ENCODE results near the gene CDC16. TPM values are rescaled to one million over a fixed set of nuclear protein-coding genes. Genes with fewer than 3 reads are reported as not detected.

The CDC16 gene
- total and polyA plus RNA-seq, 2 donors = 45.5 to 125 TPM

DNA sequence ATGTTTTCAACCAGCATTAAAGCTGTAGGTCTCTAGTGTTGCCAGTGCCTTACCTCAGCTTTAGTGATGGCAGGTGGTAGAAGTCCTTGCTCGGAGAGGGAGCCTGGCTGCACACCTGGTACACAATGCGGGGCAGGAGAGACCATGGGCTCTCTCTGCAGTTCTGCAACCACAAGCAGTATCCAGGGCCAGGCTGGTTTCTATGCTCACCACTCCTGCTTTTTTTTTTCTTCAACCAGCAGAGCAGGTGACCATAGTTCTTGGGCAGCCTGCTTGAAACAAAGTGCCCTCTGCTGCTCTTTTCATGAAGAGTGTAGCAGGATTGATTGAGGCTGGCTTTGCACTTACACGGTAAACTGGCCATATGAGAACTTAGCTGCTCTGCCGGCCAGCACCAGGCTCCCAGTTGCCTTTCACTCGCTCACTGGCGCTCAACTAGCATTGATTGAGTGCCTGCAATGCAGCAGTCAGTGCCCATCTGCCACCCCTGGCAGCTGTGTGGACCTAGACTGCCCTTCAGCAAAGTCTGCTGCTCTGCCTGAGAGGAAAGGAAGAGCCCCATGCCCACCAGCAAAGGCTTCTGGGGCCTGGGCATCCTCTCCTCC lies 75.2 kb downstream of the CDC16 start:
- H3K27ac ChIP-seq (ENCODE audit: low read depth in 1 of 2, low read length in 1 of 2) = no peak overlapping the region
- no peaks in the 10 kb centered on the region for H3K9me3 ChIP-seq (ENCODE audit: control insufficient read depth in 2 of 2, insufficient read depth in 1 of 2, low read length in 1 of 2)
- peaks cover 4 to 13% of the 10 kb centered on the region in 2 donors for H3K36me3 ChIP-seq (ENCODE audit: control insufficient read depth in 2 of 2, insufficient read depth in 2 of 2, low read length in 1 of 2)
- H3K4me1 ChIP-seq (ENCODE audit: control insufficient read depth in 2 of 2, insufficient read depth in 2 of 2, low read length in 2 of 2) = peaks cover 6 to 7% of the 10 kb centered on the region in 2 donors
- no peaks in the 10 kb centered on the region for H3K27me3 ChIP-seq (ENCODE audit: control insufficient read depth in 2 of 2, insufficient read depth in 1 of 2, low read length in 1 of 2)
- H3K4me3 ChIP-seq (ENCODE audit: low read length in 2 of 2) = no peak overlapping the region
- 94% methylated on average over 6 of the region's 6 CpGs for WGBS
- no peak for DNase-seq (ENCODE audit: low read depth in 6 of 9, low spot score in 9 of 9)

DNA sequence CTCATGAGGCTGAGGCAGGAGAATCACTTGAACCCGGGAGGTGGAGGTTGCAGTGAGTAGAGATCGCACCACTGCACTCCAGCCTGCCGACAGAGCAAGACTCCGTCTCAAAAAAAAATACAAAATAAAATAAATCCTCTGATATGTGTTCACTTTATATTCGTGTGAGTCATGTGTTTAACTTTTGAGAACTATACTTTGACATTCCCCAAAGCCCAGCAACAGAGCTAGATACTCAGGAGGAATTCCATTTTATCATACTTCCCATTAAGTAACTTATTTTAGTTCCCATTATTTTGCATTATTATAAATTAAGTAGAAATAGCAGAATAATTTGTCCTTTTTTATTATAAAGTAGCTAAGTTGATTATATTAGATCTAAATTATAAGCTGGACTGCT lies 76.3 kb downstream of the CDC16 start:
- no peaks in the 10 kb centered on the region for H3K9me3 ChIP-seq (ENCODE audit: control insufficient read depth in 2 of 2, insufficient read depth in 1 of 2, low read length in 1 of 2)
- H3K4me3 ChIP-seq (ENCODE audit: low read length in 2 of 2) = no peak overlapping the region
- H3K4me1 ChIP-seq (ENCODE audit: control insufficient read depth in 2 of 2, insufficient read depth in 2 of 2, low read length in 2 of 2) = peaks cover 8 to 11% of the 10 kb centered on the region in 2 donors
- 96% methylated on average over 5 of the region's 5 CpGs for WGBS
- peaks cover 4 to 10% of the 10 kb centered on the region in 2 donors for H3K36me3 ChIP-seq (ENCODE audit: control insufficient read depth in 2 of 2, insufficient read depth in 2 of 2, low read length in 1 of 2)
- no peak for DNase-seq (ENCODE audit: low read depth in 6 of 9, low spot score in 9 of 9)
- H3K27ac ChIP-seq (ENCODE audit: low read depth in 1 of 2, low read length in 1 of 2) = no peak overlapping the region
- H3K27me3 ChIP-seq (ENCODE audit: control insufficient read depth in 2 of 2, insufficient read depth in 1 of 2, low read length in 1 of 2) = no peaks in the 10 kb centered on the region

DNA sequence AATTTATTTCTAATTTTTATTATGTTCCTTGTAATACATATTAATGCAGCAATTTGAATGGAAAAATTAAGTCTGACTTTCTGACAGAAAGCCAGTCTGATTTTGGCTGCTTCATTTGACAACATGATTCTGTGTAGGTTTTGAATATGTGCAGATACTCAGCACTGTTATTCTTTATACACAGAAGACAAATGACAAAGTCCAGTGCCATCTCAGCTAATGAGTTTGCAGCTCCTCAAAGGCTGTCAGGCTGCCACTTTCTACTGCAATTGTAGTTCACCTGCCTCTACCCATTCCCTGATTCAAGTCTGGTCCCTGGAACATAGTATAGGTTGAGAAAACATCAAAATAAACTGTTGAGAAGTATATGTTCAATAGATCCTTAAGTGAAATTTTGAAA lies 76.7 kb downstream of the CDC16 start:
- no peak overlapping the region for H3K27ac ChIP-seq (ENCODE audit: low read depth in 1 of 2, low read length in 1 of 2)
- H3K4me3 ChIP-seq (ENCODE audit: low read length in 2 of 2) = no peak overlapping the region
- no peaks in the 10 kb centered on the region for H3K9me3 ChIP-seq (ENCODE audit: control insufficient read depth in 2 of 2, insufficient read depth in 1 of 2, low read length in 1 of 2)
- H3K4me1 ChIP-seq (ENCODE audit: control insufficient read depth in 2 of 2, insufficient read depth in 2 of 2, low read length in 2 of 2) = peaks cover 8 to 12% of the 10 kb centered on the region in 2 donors
- H3K27me3 ChIP-seq (ENCODE audit: control insufficient read depth in 2 of 2, insufficient read depth in 1 of 2, low read length in 1 of 2) = no peaks in the 10 kb centered on the region
- peaks cover 4 to 7% of the 10 kb centered on the region in 2 donors for H3K36me3 ChIP-seq (ENCODE audit: control insufficient read depth in 2 of 2, insufficient read depth in 2 of 2, low read length in 1 of 2)
- no peak for DNase-seq (ENCODE audit: low read depth in 6 of 9, low spot score in 9 of 9)

DNA sequence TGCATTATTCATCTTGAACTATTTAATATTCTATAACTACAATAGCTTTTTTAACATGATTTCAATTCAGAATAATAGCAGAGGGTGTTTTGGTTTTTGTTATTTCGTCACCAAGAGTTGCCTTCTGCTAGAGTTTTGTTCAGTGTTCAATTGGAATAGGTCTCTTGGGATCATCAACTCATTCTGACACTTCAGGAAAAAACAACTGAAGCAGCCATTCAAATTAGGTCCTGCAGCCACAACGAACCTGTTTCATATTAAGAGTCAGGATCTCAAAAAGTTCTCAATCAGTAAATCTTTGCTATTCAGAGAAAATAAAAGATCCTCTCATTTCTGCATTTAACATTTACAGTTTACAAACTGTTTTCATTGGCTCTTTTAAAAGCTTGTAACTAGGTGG lies 77.2 kb downstream of the CDC16 start:
- H3K36me3 ChIP-seq (ENCODE audit: control insufficient read depth in 2 of 2, insufficient read depth in 2 of 2, low read length in 1 of 2) = peaks cover 1 to 2% of the 10 kb centered on the region in 2 donors
- 80% methylated on average over 2 of the region's 2 CpGs for whole genome bisulfite sequencing
- H3K27ac ChIP-seq (ENCODE audit: low read depth in 1 of 2, low read length in 1 of 2) = no peak overlapping the region
- H3K4me1 ChIP-seq (ENCODE audit: control insufficient read depth in 2 of 2, insufficient read depth in 2 of 2, low read length in 2 of 2) = peaks cover 8 to 12% of the 10 kb centered on the region in 2 donors
- no peak for DNase-seq (ENCODE audit: low read depth in 6 of 9, low spot score in 9 of 9)
- no peak overlapping the region for H3K4me3 ChIP-seq (ENCODE audit: low read length in 2 of 2)
- no peaks in the 10 kb centered on the region for H3K27me3 ChIP-seq (ENCODE audit: control insufficient read depth in 2 of 2, insufficient read depth in 1 of 2, low read length in 1 of 2)
- no peaks in the 10 kb centered on the region for H3K9me3 ChIP-seq (ENCODE audit: control insufficient read depth in 2 of 2, insufficient read depth in 1 of 2, low read length in 1 of 2)

DNA sequence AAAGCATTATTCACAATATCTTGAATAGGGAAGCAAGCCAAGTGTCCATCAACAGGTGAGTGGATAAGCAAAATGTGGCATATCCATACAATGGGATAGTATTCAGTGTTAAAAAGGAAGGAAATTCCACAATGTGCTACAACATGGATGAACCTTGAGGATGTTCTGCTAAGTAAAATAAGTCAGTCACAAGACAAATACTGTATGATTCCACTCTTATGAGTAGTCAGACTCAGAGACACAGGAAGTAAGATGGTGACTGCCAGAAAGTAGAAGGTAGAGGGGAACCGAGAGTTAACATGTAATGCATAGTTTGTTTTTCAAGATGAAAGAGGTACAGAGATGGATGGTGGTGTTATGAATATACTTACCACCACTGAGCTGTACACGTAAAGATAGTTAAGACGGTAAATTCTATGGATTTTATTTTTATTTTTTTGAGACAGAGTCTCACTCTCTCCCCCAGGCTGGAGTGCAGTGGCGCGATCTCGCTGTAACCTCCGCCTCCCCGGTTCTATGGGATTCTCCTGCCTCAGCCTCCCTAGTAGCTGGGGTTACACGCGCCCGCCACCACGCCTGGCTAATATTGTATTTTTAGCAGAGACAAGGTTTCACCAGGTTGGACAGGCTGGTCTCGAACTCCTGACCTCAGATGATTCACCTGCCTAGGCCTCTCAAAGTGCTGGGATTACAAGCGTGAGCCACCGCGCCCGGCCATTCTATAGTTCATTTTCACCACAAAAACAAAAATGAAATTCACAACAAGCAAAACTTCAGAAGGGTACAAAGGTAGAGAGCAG lies 78.6 kb downstream of the CDC16 start:
- peaks cover 12 to 14% of the 10 kb centered on the region in 2 donors for H3K4me1 ChIP-seq (ENCODE audit: control insufficient read depth in 2 of 2, insufficient read depth in 2 of 2, low read length in 2 of 2)
- H3K27ac ChIP-seq (ENCODE audit: low read depth in 1 of 2, low read length in 1 of 2) = peak overlapping the region; percentile 77 to 97

DNA sequence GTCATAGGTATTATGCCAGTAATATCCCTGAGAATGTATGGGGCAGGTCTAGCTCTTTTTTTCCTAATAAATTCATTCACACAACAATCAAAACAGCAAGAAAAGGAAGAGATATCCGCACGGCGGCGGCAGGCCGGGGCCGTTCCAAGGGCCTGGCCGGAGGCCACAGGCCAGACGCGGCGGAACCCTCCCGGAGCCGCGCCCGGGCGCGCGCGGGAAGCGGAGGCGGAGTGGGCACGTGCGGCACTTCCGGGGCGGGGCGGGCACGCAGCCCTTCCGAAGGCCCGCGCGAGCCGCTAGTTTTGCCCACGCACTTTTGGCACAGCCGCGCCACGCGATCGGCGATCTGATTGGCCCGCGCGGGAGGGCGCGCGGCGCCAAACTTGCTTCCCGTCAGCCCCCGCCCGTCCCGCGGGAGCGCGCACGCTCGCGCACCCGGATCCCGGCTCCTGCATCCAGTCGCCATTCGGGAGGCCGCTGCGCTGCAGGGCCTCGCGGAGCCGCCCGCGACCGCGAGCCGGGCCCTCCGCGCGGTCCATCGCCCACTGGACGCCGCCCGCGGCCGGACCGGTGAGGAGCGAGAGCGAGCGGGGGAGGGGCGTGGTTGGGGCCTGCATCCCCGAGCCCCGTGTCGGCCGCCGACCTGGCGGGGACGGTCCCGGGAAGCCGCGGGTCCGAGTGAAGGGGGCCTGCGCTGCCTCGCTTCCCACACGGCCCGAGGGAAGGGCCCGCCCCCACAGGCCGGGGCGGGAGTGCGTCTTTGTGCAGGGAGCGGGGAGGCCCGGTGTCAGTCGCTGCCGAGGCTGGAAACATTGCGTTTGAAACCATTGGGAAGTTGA lies 79.6 kb downstream of the CDC16 start, which contains the start of gene CHAMP1:
TSS of gene CHAMP1 (plus strand) at position 430 of the 839 bp plus-strand sequence. CDS start 9,340 bp downstream, outside the sequence.
- WGBS = under 1% methylated on average over 107 of the region's 107 CpGs
- peak; percentile 77 to 95 (median 89) for DNase-seq (ENCODE audit: low read depth in 6 of 9, low spot score in 9 of 9)
- no peaks in the 10 kb centered on the region for H3K36me3 ChIP-seq (ENCODE audit: control insufficient read depth in 2 of 2, insufficient read depth in 2 of 2, low read length in 1 of 2)
- H3K9me3 ChIP-seq (ENCODE audit: control insufficient read depth in 2 of 2, insufficient read depth in 1 of 2, low read length in 1 of 2) = no peaks in the 10 kb centered on the region
- H3K4me1 ChIP-seq (ENCODE audit: control insufficient read depth in 2 of 2, insufficient read depth in 2 of 2, low read length in 2 of 2) = peaks cover 12 to 15% of the 10 kb centered on the region in 2 donors
- no peaks in the 10 kb centered on the region for H3K27me3 ChIP-seq (ENCODE audit: control insufficient read depth in 2 of 2, insufficient read depth in 1 of 2, low read length in 1 of 2)
- peak within 1 kb of the TSS; percentile 61 to 96 for H3K4me3 ChIP-seq (ENCODE audit: low read length in 2 of 2)
- H3K27ac ChIP-seq (ENCODE audit: low read depth in 1 of 2, low read length in 1 of 2) = peak within 1 kb of the TSS; percentile 81 to 97

More for the DNA sequence above, 78.6 kb downstream of the CDC16 start:
- Histone ChIP-seq H3K27me3 (ENCODE audit: control insufficient read depth in 2 of 2, insufficient read depth in 1 of 2, low read length in 1 of 2) (no peaks in the 10 kb centered on the region), H3K4me3 (ENCODE audit: low read length in 2 of 2) (peak overlapping the region; percentile 61 to 96), H3K36me3 (ENCODE audit: control insufficient read depth in 2 of 2, insufficient read depth in 2 of 2, low read length in 1 of 2) (no peaks in the 10 kb centered on the region), H3K9me3 (ENCODE audit: control insufficient read depth in 2 of 2, insufficient read depth in 1 of 2, low read length in 1 of 2) (no peaks in the 10 kb centered on the region)
- peak in 3 of 9 donors; percentile 8 to 34 (median 9) for DNase-seq (ENCODE audit: low read depth in 6 of 9, low spot score in 9 of 9)
- WGBS = 94% methylated on average over 17 of the region's 17 CpGs

DNA sequence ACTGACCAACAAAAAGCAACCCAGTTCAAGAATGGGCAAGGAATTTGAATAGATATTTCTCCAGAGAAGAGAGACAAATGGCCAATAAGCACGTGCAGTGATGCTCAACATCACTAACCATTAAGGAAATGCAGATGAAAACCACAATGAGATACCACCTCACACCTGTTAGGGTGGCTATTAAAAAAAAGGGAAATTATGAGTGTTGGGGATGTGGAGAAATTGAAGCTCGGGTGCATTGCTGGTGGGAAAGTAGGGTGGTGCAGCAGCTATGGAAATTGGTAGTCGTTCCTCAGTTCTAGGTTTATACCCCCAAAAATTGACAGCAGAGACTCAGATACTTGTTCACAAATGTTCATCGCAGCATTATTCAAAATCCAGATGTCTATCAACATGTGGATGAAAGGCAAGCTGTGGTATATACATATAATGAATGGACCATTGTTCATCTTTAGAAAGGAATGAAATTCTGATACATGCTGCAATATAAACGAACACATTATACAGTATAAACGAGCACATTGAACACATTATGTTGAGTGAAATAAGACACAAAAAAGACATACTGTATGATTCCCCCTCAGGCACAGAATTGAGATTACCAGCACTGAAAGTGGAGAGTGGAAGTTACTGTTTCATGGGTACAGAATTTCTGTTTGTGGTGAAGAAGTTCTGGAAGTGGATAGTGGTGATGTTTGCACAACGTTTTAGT lies 80.5 kb downstream of the CDC16 start:
- Histone ChIP-seq H3K4me3 (ENCODE audit: low read length in 2 of 2) (peak overlapping the region; percentile 61 to 96), H3K27ac (ENCODE audit: low read depth in 1 of 2, low read length in 1 of 2) (peak overlapping the region in 1 of 2 donors; percentile 81), H3K9me3 (ENCODE audit: control insufficient read depth in 2 of 2, insufficient read depth in 1 of 2, low read length in 1 of 2) (no peaks in the 10 kb centered on the region), H3K27me3 (ENCODE audit: control insufficient read depth in 2 of 2, insufficient read depth in 1 of 2, low read length in 1 of 2) (no peaks in the 10 kb centered on the region), H3K4me1 (ENCODE audit: control insufficient read depth in 2 of 2, insufficient read depth in 2 of 2, low read length in 2 of 2) (peaks cover 12 to 15% of the 10 kb centered on the region in 2 donors), H3K36me3 (ENCODE audit: control insufficient read depth in 2 of 2, insufficient read depth in 2 of 2, low read length in 1 of 2) (peaks cover 0 to 3% of the 10 kb centered on the region in 2 donors)
- WGBS = 26% methylated on average over 7 of the region's 7 CpGs
- peak in 3 of 9 donors; percentile 9 to 41 (median 11) for DNase-seq (ENCODE audit: low read depth in 6 of 9, low spot score in 9 of 9)

DNA sequence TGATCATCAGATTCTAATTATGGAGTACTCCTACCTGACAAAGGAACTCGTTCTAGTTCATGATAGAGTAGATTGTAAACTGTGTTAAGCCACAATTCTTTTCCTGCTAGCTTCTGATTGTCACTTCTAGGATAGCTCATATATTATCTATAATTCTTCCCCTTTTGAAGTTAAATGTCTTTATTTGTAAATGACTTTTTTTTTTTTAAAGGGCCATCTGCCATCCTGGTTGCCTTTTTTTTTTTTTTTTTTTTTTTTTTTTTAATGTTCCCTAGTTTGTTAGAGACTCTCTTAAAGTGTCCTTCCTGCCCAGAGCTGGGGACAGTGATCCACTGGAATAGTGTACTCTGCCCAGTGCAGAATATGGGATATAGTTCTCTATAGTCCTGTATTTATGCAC lies 83.9 kb downstream of the CDC16 start:
- H3K4me1 ChIP-seq (ENCODE audit: control insufficient read depth in 2 of 2, insufficient read depth in 2 of 2, low read length in 2 of 2) = peaks cover 7 to 11% of the 10 kb centered on the region in 2 donors
- peaks cover 4 to 34% of the 10 kb centered on the region in 2 donors for H3K36me3 ChIP-seq (ENCODE audit: control insufficient read depth in 2 of 2, insufficient read depth in 2 of 2, low read length in 1 of 2)
- no peaks in the 10 kb centered on the region for H3K27me3 ChIP-seq (ENCODE audit: control insufficient read depth in 2 of 2, insufficient read depth in 1 of 2, low read length in 1 of 2)
- 41% methylated on average over 1 of the region's 1 CpG for WGBS
- H3K27ac ChIP-seq (ENCODE audit: low read depth in 1 of 2, low read length in 1 of 2) = no peak overlapping the region
- no peak overlapping the region for H3K4me3 ChIP-seq (ENCODE audit: low read length in 2 of 2)
- H3K9me3 ChIP-seq (ENCODE audit: control insufficient read depth in 2 of 2, insufficient read depth in 1 of 2, low read length in 1 of 2) = no peaks in the 10 kb centered on the region
- DNase-seq (ENCODE audit: low read depth in 6 of 9, low spot score in 9 of 9) = no peak

Data from thymus (tissue), 11 donors.